Right renal cortex interstitium (tissue), 3 donors: ENCODE measurements around the gene MTERF4. TPM values are rescaled to one million over a fixed set of nuclear protein-coding genes. Genes with fewer than 3 reads are reported as not detected.
"Not testable (repeated sequence)": the region's sequence is repeated elsewhere in the genome, so short reads cannot be mapped to it uniquely, and the experiment has no call there.

Experiments used
- DNase-seq, 3 donors: peaks; one replicate each; pipeline ENCODE4 v3.0.0-alpha.2; 2013; ENCODE audit warnings: low read depth in 3 of 3, low spot score in 2 of 3
- polyA plus RNA-seq, 3 donors: library from polyadenylated mRNA; unstranded; fragments of 120-200 nt; gene quantifications; one replicate each; pipeline ENCODE4 v1.2.1, GENCODE V29; 2013; ENCODE audit not compliant: insufficient read length in 3 of 3

The MTERF4 gene
- polyA plus RNA-seq, 3 donors: 61.5 to 74.3 (median 64.1) TPM

DNA sequence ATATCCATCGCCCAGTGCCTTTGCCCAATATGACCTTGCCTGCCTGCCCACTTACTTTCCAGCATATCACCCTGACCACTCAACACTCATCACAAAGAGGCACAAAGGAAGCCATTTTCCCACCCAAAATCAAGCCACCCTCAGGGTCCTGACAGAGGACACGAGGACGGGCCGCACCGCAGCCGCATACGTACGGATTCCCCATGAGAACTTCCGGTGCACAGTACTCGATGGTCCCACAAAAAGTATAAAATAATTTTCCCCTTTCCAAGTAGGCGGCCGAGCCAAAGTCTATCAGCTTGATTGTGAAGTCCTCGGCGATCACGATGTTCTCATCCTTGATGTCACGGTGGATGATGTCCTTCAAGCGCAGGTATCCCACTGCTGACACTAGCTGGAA lies 10.0 kb upstream of the MTERF4 start:
- no peak for DNase-seq

GRCh38 chr2:241111440-241111805 lies 9.3 kb upstream of the MTERF4 start:
- no peak for DNase-seq

DNA sequence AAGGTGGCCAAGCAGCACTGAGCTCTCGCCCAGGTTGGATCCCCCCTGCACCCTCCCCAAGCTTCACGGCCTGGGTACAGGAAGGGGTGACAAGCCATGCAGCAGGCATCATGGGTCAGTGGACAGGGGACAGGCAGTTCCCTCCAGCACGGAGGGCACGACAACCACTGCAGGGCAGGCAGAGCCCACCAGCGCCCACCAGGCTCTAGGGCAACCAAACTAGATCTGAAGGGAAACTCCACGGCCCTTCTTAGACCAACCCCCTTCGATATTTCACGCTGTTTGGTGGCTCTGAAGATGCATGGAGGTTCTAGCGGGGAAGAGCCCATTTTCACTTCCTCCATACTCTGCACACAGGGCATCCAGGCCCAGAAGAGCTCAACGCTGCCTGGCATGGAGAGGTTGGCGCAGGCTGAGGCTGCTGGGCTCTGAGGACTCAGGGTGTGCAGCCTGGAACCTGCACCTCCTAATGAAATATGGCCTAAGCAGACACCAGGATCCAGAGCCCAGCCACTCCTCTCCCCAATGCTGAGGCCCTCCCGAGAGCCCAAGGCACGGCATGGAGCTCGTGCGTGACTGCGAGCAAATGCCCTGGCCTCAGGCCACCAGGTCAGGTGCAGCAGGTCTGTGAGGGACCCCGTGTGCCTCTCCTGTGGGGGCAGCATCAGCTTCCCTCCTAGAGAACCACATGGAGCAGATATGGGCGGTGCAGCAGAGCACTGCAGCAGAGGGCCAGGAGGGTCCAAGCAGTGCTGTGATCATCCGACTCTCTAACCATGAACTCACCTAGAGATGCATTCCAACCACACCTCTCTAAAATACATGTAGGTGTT lies 8.7 kb upstream of the MTERF4 start:
- no peak for DNase-seq

DNA sequence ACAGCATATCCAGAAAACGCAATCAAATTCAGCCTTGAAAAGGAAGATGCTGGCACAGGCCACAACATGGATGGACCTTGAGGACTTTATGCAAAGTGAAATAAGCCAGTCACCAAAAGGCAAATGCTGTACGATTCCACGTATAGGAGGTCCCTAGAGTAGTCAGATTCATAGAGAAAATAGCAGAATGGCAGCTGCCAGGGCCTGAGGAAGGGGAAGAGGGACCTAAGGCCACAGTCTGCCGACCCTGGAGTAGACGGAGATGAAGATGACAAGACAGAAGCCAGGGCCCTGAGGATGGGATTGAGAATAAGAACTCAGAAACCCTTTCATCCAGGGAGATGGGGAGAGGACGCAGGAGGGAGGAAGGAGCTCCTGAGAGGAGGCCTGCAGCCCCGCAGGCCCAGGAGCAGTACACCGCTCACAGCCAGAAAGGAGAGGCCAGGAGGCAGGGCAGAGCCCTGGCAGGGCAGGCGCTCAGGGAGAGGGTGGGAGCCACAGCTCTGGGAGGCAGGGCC lies 8.1 kb upstream of the MTERF4 start:
- DNase-seq: no peak

DNA sequence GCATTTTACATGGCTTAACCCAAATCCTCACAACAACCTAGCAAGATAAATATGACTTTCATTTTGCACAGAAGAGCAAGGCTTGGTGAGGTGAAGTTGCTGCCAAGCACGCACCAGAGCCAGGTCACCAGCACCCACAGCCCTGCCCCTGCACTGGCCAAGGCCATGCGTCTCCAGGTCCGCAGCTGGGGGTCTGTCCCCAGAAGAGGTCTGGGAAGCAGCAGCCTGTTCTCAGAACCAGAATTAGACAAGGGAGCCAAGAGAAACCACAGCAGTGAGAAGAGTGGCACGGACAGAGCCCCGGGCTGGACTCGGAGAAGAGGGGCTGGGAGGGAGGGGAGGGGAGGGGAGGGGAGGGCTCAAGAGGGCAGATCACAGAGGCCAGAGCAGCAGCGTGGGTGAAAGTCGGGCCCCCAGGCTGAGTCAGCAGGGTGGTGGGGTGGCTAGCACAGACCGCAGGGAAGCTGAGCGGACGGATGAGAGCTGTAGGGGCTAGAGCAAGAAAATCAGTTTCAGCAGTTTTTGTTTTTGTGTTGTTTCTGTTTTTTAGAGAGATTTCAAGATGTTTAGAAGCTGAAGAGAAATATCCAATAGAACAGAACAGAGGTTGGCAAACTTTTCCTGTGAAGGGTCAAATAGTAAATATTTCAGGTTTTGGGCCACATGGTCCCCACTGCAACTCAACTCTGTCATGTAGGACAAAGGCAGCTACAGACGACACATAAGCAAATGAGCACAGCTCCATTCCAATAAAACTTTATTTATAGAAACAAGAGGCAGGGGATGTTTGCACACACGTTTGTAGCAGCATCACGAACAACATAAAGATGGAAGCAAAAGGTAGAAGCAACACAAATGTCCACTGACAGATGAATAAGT lies 7.4 kb upstream of the MTERF4 start:
- DNase-seq: no peak

GRCh38 chr2:241108271-241109209 lies 6.5 kb upstream of the MTERF4 start:
- no peak for DNase-seq

GRCh38 chr2:241107031-241107783 lies 5.1 kb upstream of the MTERF4 start:
- DNase-seq: no peak

- DNase-seq: no peak
Measured at GRCh38 chr2:241105641-241106040, 3.6 kb upstream of the MTERF4 start.

DNA sequence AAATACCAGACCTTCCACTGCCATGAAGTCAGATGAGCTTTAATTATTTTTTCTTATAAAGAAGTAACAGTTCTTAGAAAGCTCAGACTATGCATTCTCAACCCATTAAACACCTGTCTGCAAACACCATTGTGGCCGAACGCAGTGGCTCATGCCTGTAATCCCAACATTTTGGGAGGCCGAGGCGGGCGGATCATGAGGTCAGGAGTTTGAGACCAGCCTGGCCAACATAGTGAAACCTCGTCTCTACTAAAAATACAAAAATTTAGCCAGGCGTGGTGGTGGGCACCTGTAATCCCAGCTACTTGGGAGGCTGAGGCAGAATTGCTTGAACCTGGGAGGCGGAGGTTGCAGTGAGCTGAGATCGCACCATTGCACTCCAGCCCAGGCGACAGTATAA lies 2.5 kb upstream of the MTERF4 start:
- not testable (repeated sequence) for DNase-seq

- no peak for DNase-seq
Measured at GRCh38 chr2:241103176-241103595, 1.1 kb upstream of the MTERF4 start.

DNA sequence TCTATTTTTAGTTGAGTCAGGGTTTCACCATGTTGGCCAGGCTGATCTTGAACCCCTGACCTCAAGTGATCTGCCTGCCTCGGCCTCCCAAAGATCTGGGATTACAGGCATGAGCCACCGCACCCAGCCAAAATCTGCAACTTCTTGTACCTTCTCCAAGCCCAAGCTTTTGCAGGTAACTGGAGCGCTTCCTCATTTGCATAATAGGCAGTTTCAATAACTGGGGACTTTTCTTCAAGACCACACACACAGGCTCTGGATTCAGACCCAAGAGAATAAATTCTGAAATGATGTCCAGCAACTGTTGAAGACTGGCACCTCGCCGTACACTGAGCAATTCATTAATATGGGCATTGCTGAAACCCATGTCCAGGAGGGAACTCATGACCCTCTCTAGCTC lies 2.8 kb downstream of the MTERF4 start:
- DNase-seq: no peak

DNA sequence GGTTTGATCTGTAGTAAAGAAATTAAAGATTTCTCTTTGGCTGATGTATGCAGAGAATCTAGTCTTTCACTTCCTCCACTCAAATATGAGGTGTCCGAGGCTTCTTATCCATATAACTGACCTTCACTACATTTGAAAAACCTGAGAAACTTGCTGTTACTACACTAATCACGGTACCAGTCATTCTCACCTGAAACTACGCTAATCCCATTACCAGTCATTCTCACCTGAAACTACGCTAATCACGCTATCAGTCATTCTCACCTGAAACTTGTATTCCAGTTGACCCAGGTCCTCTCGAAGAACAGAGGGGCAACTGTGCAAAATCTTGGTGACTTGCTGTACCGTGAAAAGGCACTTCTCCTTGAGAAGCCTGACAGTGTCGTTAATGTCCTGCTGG lies 5.1 kb downstream of the MTERF4 start:
- DNase-seq: no peak

GRCh38 chr2:241095594-241096290 lies 6.3 kb downstream of the MTERF4 start:
- no peak for DNase-seq

DNA sequence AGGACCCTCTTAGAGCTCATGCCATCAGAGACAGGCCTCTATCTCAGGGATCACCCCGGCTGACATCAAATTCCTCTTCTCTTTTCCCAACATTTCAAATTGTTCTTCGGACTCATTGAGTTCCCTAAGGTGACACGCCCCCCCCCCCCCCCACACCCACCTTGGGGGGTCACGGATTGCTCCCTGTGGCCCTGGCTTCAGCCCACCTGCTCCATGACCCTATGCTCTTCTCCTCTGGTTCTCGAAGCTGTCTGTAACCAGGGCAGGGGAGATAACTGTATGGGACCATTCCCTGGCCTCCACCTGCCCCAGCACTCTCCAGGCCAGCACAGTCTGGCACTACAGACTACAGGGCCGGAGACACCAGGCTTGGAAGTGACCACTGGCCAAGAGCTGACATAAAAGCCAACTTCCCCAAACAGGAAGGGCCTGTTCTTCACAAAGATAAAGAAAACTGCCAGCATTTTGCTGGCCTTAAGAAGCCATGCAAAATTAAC lies 7.1 kb downstream of the MTERF4 start:
- no peak for DNase-seq

DNA sequence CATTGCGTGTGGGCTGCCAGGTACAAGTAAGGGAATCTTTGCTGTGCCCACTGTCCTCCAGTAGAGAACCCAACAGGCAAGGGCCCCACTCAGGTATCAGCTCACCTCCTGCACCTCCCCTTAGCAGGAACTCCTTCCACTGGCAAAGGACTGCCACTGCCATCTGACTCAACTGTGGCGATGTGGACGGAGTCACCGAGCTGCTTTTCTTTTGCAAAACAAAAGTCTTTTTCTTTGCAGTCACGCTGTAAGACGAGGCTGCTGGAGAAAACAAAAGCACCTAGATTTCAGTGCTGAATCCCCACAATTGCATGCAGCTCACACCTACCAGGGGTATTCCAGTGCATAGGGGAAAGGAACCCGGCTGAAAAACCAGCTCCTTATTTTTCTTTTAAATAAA lies 7.9 kb downstream of the MTERF4 start:
- no peak for DNase-seq

GRCh38 chr2:241093133-241093781 lies 8.8 kb downstream of the MTERF4 start:
- DNase-seq: not testable (repeated sequence)

- DNase-seq: no peak
Measured at GRCh38 chr2:241092677-241093076, 9.4 kb downstream of the MTERF4 start.

DNA sequence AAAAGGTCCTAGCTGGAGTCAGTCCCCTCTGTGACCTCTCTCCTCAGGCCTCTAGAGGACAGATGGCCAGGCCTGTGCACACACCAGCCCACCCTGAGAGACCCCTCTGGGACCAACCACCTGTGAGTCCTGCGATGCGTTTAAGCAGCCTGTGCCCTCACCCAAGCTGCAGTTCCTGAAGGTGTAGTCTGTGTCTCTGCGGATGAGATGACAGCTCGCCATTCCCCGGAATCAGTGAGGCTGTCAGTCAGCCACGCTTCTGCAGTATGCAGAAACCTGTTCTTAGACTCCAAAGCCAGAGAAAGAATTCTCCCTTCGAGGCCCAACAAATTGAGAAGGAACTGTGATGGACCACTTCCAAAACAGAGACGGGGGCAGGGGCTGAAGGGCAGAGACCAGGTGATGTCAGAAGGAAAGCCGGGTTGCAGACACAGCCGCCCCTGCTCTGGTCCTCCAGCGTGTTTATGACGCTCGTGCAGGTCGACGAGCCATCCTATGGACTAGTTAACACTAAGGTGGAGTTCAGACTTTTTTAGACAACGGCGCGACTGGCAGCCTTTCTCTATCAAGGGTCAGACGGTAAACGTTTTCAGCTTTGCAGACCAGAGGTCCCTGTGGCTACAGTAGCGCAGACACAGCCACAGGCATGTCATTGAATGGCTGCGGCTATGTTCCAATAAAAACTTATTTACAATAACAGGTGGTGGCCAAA lies 10.2 kb downstream of the MTERF4 start:
- no peak for DNase-seq
